ENCODE results near the gene IER5L.

The IER5L gene

GRCh38 chr9:129140397-129141065, 37.5 kb downstream of the IER5L start:
- H3K27me3 ChIP-seq (ENCODE audit: insufficient read depth, poor library complexity, severe bottlenecking), result no peaks in the 10 kb centered on the region
- DNase-seq (ENCODE audit: low read depth in 1 of 2, low spot score in 1 of 2), result peak in 1 of 2 experiments; percentile 39
- H3K27ac ChIP-seq (replicated peaks), result peak overlapping the region; percentile 95
- H3K4me3 ChIP-seq (replicated peaks; ENCODE audit: insufficient read depth, low read length), result no peak overlapping the region
- TF ChIP-seq, protein P1, sequence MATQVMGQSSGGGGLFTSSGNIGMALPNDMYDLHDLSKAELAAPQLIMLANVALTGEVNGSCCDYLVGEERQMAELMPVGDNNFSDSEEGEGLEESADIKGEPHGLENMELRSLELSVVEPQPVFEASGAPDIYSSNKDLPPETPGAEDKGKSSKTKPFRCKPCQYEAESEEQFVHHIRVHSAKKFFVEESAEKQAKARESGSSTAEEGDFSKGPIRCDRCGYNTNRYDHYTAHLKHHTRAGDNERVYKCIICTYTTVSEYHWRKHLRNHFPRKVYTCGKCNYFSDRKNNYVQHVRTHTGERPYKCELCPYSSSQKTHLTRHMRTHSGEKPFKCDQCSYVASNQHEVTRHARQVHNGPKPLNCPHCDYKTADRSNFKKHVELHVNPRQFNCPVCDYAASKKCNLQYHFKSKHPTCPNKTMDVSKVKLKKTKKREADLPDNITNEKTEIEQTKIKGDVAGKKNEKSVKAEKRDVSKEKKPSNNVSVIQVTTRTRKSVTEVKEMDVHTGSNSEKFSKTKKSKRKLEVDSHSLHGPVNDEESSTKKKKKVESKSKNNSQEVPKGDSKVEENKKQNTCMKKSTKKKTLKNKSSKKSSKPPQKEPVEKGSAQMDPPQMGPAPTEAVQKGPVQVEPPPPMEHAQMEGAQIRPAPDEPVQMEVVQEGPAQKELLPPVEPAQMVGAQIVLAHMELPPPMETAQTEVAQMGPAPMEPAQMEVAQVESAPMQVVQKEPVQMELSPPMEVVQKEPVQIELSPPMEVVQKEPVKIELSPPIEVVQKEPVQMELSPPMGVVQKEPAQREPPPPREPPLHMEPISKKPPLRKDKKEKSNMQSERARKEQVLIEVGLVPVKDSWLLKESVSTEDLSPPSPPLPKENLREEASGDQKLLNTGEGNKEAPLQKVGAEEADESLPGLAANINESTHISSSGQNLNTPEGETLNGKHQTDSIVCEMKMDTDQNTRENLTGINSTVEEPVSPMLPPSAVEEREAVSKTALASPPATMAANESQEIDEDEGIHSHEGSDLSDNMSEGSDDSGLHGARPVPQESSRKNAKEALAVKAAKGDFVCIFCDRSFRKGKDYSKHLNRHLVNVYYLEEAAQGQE (IDR thresholded peaks at IDR 0.05; ENCODE audit: insufficient replicate concordance, low read depth), result no peak
- TF ChIP-seq GABPA (IDR thresholded peaks at IDR 0.05; ENCODE audit: low read depth) (no peak), POLR2AphosphoS5 (IDR thresholded peaks at IDR 0.05; ENCODE audit: low read depth) (no peak), SPI1 (IDR thresholded peaks at IDR 0.05; ENCODE audit: borderline replicate concordance, low read depth) (no peak), CTCF (IDR thresholded peaks at IDR 0.05; ENCODE audit: insufficient read depth, low read length) (no peak)

- Histone ChIP-seq H3K27ac (replicated peaks) (peak overlapping the region; percentile 95), H3K27me3 (ENCODE audit: insufficient read depth, poor library complexity, severe bottlenecking) (no peaks in the 10 kb centered on the region), H3K4me3 (replicated peaks; ENCODE audit: insufficient read depth, low read length) (no peak overlapping the region; the same call in 1 of the 2 replicates)
- DNase-seq (ENCODE audit: low read depth in 1 of 2, low spot score in 1 of 2), result peak; percentile 69 to 91
- TF ChIP-seq GABPA (IDR thresholded peaks at IDR 0.05; ENCODE audit: low read depth) (peak; percentile 61; the same call in 1 of the 2 replicates), CTCF (IDR thresholded peaks at IDR 0.05; ENCODE audit: insufficient read depth, low read length) (no peak), POLR2AphosphoS5 (IDR thresholded peaks at IDR 0.05; ENCODE audit: low read depth) (peak; percentile 67), SPI1 (IDR thresholded peaks at IDR 0.05; ENCODE audit: borderline replicate concordance, low read depth) (no peak)
- TF ChIP-seq, protein P1 (IDR thresholded peaks at IDR 0.05; ENCODE audit: insufficient replicate concordance, low read depth), result peak; percentile 29
These were observed 38.1 kb downstream of the IER5L start for GRCh38 chr9:129139993-129140396.

DNA sequence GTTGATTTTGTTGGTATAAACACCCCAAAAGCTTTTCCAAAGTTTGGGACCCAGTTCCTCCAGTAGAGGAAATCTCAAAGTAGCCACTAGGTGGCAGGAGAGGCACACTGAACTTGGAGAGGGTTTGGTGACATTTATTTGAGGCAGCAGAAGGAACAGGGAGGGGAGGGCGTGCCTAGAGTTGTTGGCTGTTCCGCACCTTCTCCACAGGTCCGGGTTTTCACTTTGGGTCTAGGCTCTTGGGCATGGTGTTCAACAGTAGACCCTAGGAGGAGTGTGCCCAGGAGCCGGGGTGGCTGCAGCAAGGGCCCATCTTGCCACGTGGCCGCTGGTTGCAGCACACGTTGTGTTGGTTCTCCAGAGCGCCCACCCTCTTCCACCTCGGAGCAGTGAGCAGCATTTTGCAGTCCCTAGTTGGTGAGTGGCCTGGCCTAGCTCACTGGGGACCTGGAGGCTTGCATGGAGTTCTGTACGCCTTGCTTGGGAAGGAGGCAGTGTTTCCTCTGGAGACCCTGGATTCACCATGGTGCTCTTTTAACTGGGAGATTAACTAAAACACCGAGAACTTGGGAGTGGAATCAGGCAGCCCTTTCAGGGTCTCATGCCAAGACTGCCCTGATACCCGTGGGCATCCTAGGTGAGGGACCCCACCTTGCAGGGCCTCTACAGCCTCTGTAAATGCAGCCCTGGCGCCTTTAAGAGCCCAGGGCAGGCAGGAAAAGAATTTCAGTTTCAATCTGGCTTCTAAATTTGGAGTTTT, 38.6 kb downstream of the IER5L start:
- Histone ChIP-seq H3K27ac (replicated peaks) (peak overlapping the region; percentile 95), H3K4me3 (replicated peaks; ENCODE audit: insufficient read depth, low read length) (no peak overlapping the region; the same call in 1 of the 2 replicates), H3K27me3 (ENCODE audit: insufficient read depth, poor library complexity, severe bottlenecking) (no peaks in the 10 kb centered on the region)
- DNase-seq (ENCODE audit: low read depth in 1 of 2, low spot score in 1 of 2), result peak; percentile 83 to 84
- TF ChIP-seq, protein P1 (IDR thresholded peaks at IDR 0.05; ENCODE audit: insufficient replicate concordance, low read depth), result no peak
- TF ChIP-seq SPI1 (IDR thresholded peaks at IDR 0.05; ENCODE audit: borderline replicate concordance, low read depth), result peak; percentile 44; the same call in 1 of the 2 replicates
- TF ChIP-seq POLR2AphosphoS5 (IDR thresholded peaks at IDR 0.05; ENCODE audit: low read depth), result no peak
- TF ChIP-seq CTCF (IDR thresholded peaks at IDR 0.05; ENCODE audit: insufficient read depth, low read length), result peak; percentile 60
- no peak for TF ChIP-seq GABPA (IDR thresholded peaks at IDR 0.05; ENCODE audit: low read depth)

Measured in HL-60 (cell line).